AG04449 (cell line): ENCODE measurements around the gene RPL41.

Source experiments
- CTCF ChIA-PET: fragments of 350-600 bp; formaldehyde crosslinking; extraction: SDS; loops from one replicate; lab custom pipeline; 2021; ENCODE audit warnings: antibody characterized with exemption; lab: Yijun Ruan, JAX
- POLR2A ChIA-PET: fragments of 400-600, 350-600 bp; formaldehyde crosslinking; extraction: SDS; loops from one replicate; lab custom pipeline; 2020; ENCODE audit warnings: antibody characterized with exemption, inconsistent platforms; lab: Yijun Ruan, JAX
- DNase-seq: peaks from one replicate; pipeline ENCODE4 v3.0.0-alpha.2; 2010; ENCODE audit warnings: low read depth, low spot score
- H3K4me3 ChIP-seq: 2 replicates; pipeline ENCODE4 v1.5.1; 2011; ENCODE audit warnings: low read depth, mild to moderate bottlenecking, control low read depth, low read length
- CTCF ChIP-seq: IDR thresholded peaks from one replicate; pipeline ENCODE4 v1.5.1; 2011; ENCODE audit warnings: mild to moderate bottlenecking, moderate library complexity, low read length, control low read depth, inconsistent platforms; ENCODE audit not compliant: insufficient read depth; ENCODE audit errors: missing control alignments

RPL41 gene

DNA sequence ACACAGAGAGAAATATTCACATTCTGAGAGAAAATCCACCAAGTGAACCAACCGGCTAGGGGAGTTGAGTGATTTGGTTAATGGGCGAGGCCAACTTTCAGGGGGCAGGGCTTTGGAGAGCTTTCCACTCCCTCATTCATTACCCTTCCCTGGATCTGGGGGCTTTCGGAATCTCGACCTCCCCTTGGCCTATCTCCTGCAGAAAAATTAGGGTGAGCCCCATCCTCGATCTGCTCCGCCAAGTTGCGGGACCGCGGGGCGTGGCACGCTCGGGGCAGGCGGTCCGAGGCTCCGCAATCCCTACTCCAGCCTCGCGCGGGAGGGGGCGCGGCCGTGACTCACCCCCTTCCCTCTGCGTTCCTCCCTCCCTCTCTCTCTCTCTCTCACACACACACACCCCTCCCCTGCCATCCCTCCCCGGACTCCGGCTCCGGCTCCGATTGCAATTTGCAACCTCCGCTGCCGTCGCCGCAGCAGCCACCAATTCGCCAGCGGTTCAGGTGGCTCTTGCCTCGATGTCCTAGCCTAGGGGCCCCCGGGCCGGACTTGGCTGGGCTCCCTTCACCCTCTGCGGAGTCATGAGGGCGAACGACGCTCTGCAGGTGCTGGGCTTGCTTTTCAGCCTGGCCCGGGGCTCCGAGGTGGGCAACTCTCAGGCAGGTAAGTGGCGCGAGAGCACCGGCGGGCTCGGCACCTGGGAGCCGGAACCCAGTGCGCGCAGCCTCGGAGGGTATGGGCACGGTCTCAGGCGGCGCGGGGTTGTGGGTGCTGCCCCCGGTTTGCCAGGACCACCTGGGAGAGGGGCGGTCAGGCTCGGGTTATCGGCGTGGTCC lies 36.5 kb upstream of the RPL41 start, which contains the start of gene ERBB3:
Gene ERBB3 (plus strand): TSS at position 443 of the 833 bp plus-strand sequence. CDS start 136 bp downstream, at position 579.
- DNase-seq: no peak
- CTCF ChIA-PET: interaction anchor here (0.8 to 3.0 kb wide), 19 partner anchors 10 to 342 kb away, joined by 3 to 27 read pairs (median 4); partner anchors contain the start of genes PA2G4, SUOX and ZC3H10
- peak within 1 kb of the TSS; percentile 67 for H3K4me3 ChIP-seq
- POLR2A ChIA-PET: interaction anchor here (0.8 to 1.6 kb wide), 2 partner anchors 24 kb away, joined by 4 to 10 read pairs; partner anchors contain the start of gene PA2G4
- peak; percentile 11 for TF ChIP-seq CTCF

DNA sequence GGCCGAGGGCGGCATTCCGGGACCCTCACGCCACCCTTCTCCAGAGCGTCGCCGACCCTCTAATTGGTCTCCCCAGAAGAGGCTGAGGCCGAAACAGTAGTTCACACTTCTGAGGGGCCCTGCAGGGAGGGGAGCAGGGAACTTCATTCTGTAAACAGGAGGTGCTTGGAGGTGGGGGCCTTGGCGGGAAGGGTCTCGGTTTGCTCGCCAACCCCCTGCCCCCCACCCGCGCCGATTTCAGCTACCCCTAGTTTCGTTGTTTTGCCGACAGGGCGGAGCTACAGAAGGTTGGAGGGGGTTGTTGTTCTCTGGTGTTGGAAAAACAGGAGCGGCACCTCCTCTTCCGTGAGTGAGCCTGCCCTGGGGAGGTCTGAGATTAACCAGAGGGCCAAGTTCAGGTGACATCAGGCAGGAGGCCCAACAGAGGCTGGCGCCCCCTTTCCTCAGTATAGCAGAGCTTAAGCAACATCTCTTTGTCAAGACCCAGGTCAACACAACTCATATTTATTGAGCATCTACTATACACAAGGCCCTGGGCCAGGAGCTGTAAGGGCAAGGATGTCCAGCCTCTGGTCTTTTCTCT lies 35.8 kb upstream of the RPL41 start:
- no peak for DNase-seq
- no peak for TF ChIP-seq CTCF
- POLR2A ChIA-PET: interaction anchor here (0.8 kb wide), 1 partner anchor 23 kb away, joined by 4 read pairs; the partner anchor contains the start of gene PA2G4
- H3K4me3 ChIP-seq: peak overlapping the region; percentile 67
- CTCF ChIA-PET: interaction anchor here (1.0 to 3.0 kb wide), 6 partner anchors 10 to 84 kb away, joined by 3 to 18 read pairs (median 4); partner anchors contain the start of genes PA2G4 and SUOX

GRCh38 chr12:56081393-56082347 lies 34.8 kb upstream of the RPL41 start:
- no peak overlapping the region for H3K4me3 ChIP-seq
- TF ChIP-seq CTCF: no peak
- ChIA-PET POLR2A (no interaction called here), CTCF (interaction anchor here (0.7 to 3.0 kb wide), 9 partner anchors 9 to 85 kb away, joined by 3 to 18 read pairs (median 4); partner anchors contain the start of genes PA2G4 and SUOX)
- DNase-seq: no peak

DNA sequence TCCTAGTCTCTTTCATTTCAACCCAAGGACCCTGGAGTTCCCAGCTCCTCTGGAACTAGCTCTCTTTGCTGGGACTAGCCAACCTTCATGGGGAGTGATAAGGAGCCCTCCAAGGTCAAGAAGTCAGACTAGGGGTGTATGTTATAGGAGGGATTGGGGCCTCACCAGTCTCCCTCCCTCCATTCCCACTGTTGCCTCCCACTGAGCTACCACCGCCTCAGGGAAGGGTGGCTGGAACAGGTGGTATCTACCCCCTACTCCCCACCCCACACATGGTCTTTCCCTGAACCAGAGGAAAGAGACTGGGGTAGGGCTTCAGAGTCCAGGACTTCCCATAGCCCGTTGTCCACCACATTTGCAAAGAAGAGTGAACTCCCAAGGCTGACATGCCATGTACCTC lies 34.1 kb upstream of the RPL41 start:
- POLR2A ChIA-PET: no interaction called here
- DNase-seq: no peak
- TF ChIP-seq CTCF: no peak
- CTCF ChIA-PET: interaction anchor here (0.7 to 2.0 kb wide), 4 partner anchors 9 to 35 kb away, joined by 3 to 8 read pairs (median 4); no protein-coding TSS in a partner anchor
- H3K4me3 ChIP-seq: no peak overlapping the region

DNA sequence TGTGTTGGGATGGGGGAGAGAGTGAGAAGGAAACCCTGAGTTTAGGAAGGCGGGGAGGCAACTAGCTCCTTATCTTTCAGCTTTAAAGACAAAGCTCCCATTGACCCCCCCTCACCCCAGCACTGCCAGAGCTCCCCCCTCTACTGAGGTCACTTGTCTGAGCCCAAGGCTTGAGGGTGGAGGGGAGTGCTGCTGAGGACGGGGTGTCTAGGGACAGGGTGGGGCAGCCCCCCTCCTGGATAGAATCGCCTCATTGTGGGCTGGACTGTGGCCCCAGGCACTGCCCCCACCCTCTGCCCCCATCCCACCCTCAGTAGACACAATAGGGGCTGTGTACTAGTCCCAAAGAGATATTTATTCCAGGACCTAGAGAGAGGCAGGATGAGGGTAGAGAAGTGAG lies 33.5 kb upstream of the RPL41 start:
- no peak for DNase-seq
- no peak for TF ChIP-seq CTCF
- no peak overlapping the region for H3K4me3 ChIP-seq
- CTCF ChIA-PET: interaction anchor here (0.8 to 2.0 kb wide), 4 partner anchors 9 to 36 kb away, joined by 3 to 8 read pairs (median 4); no protein-coding TSS in a partner anchor
- POLR2A ChIA-PET: no interaction called here
